ENCODE data around the gene ARRB1. TPM values are rescaled to one million over a fixed set of nuclear protein-coding genes. Genes with fewer than 3 reads are reported as not detected.

The ARRB1 gene
- total RNA-seq, 2 donors from 2014 or later = 27.1 to 30.6 TPM

DNA sequence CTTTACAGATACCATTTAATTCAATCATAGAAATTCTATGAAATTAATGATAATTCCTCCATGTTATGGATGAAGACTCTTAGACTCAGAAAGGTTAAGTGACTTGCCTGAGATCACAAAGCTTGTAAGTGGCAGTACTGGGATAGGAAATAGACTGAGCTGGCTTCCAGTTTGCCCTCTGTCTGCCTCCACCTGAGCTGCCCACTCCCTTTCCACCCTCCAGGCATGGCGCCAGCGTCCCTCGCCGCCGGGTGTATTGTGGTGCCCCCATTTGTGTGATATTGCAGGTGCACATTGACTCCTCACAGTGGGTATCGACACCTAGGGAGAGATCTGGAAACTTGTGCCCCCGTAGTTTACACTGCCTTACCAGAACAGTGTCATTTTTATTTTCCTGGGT is 38.5 kb upstream of the ARRB1 start:
- DNase-seq (ENCODE audit: low spot score) (no peak), ATAC-seq (ENCODE audit: insufficient number of reproducible peaks, low FRiP score, low read depth) (no peak)
- no peak overlapping the region for H3K4me3 ChIP-seq
- no peaks in the 10 kb centered on the region for H3K36me3 ChIP-seq
- H3K9me3 ChIP-seq = no peaks in the 10 kb centered on the region
- no peaks in the 10 kb centered on the region for H3K27me3 ChIP-seq (replicated peaks; ENCODE audit: insufficient read depth)
- no peaks in the 10 kb centered on the region for H3K4me1 ChIP-seq (ENCODE audit: control insufficient read depth in 1 of 2, low read depth in 2 of 2)
- TF ChIP-seq, protein P1, sequence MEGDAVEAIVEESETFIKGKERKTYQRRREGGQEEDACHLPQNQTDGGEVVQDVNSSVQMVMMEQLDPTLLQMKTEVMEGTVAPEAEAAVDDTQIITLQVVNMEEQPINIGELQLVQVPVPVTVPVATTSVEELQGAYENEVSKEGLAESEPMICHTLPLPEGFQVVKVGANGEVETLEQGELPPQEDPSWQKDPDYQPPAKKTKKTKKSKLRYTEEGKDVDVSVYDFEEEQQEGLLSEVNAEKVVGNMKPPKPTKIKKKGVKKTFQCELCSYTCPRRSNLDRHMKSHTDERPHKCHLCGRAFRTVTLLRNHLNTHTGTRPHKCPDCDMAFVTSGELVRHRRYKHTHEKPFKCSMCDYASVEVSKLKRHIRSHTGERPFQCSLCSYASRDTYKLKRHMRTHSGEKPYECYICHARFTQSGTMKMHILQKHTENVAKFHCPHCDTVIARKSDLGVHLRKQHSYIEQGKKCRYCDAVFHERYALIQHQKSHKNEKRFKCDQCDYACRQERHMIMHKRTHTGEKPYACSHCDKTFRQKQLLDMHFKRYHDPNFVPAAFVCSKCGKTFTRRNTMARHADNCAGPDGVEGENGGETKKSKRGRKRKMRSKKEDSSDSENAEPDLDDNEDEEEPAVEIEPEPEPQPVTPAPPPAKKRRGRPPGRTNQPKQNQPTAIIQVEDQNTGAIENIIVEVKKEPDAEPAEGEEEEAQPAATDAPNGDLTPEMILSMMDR (IDR thresholded peaks at IDR 0.05) = no peak
- H3K27ac ChIP-seq = no peak overlapping the region

DNA sequence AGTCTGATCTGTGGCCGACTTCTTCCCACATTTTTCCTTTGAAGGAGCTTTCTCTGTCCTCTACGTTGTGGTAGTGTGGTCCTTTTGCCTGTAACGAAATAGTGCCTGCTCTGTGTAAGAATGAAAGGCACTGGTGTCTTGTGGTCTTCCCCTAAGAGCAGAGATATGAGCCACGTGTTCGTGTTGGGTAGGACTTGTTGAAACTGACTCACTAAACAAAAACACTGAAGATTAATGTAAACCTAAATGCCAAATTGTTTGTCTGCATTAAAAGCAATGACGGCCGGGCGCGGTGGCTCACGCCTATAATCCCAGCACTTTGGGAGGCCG is 37.8 kb upstream of the ARRB1 start:
- no peaks in the 10 kb centered on the region for H3K9me3 ChIP-seq
- no peak for DNase-seq (ENCODE audit: low spot score)

DNA sequence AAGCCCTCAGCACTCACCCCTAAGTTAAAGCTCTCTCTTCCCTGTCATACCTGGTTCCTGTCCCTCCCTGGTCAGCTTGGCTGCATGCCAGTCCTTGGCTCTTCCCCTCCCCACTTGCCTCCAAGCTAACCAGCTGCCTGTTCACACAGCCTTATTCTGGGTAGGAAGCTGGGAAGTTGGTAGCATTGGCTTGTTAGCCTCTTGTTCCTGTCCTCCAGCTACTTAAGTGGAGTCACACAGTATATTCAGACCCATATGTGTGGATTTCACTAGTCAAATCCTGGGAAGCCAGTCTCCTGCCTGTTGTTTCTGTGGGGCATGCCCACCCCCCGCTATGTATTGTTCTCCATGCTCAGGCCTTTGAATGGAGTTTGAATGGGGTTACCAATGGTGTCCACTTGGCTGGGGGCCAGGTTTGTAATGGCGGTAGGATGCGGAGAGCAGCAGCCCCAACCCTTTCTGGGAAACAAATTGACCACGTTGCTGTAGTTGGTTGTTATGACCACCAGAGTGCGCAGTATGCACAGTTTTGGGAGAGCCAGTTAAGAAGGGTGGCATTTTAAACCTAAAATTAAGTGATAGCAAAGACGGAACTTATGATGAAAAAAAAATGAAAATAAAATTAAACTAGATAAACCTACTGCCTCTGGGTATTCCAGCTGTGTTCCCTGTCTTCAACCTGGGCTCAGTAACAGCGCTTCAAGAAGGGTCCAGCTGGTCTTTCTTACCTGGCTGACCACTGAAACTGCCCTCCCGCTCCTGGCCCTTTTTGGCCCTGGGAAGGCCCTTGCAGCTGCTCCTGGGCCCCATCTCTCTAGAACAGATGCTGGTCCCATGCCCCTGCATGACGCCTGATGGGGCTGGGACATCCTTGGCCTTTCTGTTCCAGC is 37.2 kb upstream of the ARRB1 start:
- TF ChIP-seq, protein P1 (IDR thresholded peaks at IDR 0.05) = peak; percentile 84
- no peak overlapping the region for H3K4me3 ChIP-seq
- no peaks in the 10 kb centered on the region for H3K9me3 ChIP-seq
- DNase-seq (ENCODE audit: low spot score) = peak; percentile 47
- H3K36me3 ChIP-seq = no peaks in the 10 kb centered on the region
- H3K27ac ChIP-seq = no peak overlapping the region
- no peaks in the 10 kb centered on the region for H3K4me1 ChIP-seq (ENCODE audit: control insufficient read depth in 1 of 2, low read depth in 2 of 2)
- H3K27me3 ChIP-seq (replicated peaks; ENCODE audit: insufficient read depth) = no peaks in the 10 kb centered on the region
- ATAC-seq (ENCODE audit: insufficient number of reproducible peaks, low FRiP score, low read depth) = no peak

More for the DNA sequence above, 37.8 kb upstream of the ARRB1 start:
- Histone ChIP-seq H3K4me3 (no peak overlapping the region), H3K36me3 (no peaks in the 10 kb centered on the region), H3K27me3 (replicated peaks; ENCODE audit: insufficient read depth) (no peaks in the 10 kb centered on the region), H3K27ac (no peak overlapping the region), H3K4me1 (ENCODE audit: control insufficient read depth in 1 of 2, low read depth in 2 of 2) (no peaks in the 10 kb centered on the region)
- TF ChIP-seq, protein P1 (IDR thresholded peaks at IDR 0.05) = no peak
- ATAC-seq (ENCODE audit: insufficient number of reproducible peaks, low FRiP score, low read depth) = no peak

DNA sequence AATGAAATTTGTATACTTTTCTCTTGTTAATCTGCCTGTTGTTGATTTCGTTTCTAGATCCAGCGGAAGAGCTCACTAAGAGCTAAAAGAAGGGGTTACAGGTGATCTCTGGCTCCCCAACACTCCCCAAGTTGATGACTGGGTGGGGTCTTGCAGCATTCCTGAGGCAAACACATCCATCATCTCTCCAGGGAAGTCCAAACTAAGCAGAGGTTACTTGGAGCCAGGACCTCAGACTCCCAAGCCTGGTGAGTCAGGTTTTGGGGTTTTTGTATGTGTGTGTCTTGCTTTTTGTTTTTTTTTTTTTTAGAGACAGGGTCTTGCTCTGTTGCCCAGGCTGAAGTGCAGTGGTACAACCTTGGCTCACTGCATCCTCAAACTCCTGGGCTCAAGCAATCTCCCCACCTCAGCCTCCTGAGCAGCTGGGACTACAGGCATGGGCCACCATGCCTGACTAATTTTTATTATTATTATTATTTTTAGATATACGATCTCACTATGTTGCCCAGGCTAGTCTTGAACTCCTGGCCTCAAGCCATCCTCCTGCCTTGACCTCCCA is 36.4 kb upstream of the ARRB1 start:
- Histone ChIP-seq H3K27ac (no peak overlapping the region), H3K4me1 (ENCODE audit: control insufficient read depth in 1 of 2, low read depth in 2 of 2) (no peaks in the 10 kb centered on the region), H3K27me3 (replicated peaks; ENCODE audit: insufficient read depth) (no peaks in the 10 kb centered on the region), H3K4me3 (no peak overlapping the region), H3K36me3 (no peaks in the 10 kb centered on the region), H3K9me3 (no peaks in the 10 kb centered on the region)
- ATAC-seq (ENCODE audit: insufficient number of reproducible peaks, low FRiP score, low read depth) = no peak
- no peak for DNase-seq (ENCODE audit: low spot score)
- TF ChIP-seq, protein P1 (IDR thresholded peaks at IDR 0.05) = no peak

DNA sequence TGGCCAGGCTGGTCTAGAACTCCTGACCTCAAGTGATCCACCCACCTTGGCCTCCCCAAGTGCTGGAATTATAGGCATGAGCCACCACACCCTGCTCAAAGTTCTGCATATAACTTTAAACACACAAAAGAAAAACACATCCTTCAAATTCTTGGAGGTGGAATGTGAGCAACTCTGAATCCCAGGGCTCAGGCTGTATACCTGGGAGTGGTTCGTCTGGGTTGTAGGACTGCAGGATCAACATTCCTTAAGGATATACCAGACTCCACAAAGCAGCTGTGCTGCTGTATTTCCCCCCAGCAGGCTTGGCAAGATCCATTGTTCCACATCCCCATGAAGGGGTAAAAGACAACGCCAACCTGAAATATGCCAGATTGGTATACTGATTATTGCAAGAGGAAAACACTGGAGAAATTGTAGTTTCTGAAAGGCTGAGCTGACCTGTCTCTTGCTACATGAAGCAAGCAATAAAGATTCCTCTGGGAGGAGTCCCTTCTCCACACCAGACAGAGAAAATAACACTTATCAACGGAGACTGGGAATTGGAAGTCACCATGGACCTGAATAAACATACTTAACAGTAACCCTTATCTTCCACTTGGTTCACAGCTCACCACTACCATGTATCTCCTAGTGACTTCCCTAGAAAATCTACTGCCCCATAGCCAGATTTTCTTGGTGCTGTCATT is 35.6 kb upstream of the ARRB1 start:
- ATAC-seq (ENCODE audit: insufficient number of reproducible peaks, low FRiP score, low read depth) = no peak
- Histone ChIP-seq H3K27me3 (replicated peaks; ENCODE audit: insufficient read depth) (no peaks in the 10 kb centered on the region), H3K4me1 (ENCODE audit: control insufficient read depth in 1 of 2, low read depth in 2 of 2) (no peaks in the 10 kb centered on the region), H3K27ac (no peak overlapping the region), H3K9me3 (no peaks in the 10 kb centered on the region), H3K36me3 (no peaks in the 10 kb centered on the region), H3K4me3 (no peak overlapping the region)
- DNase-seq (ENCODE audit: low spot score) = no peak
- TF ChIP-seq, protein P1 (IDR thresholded peaks at IDR 0.05) = no peak
